Measurements from ENCODE around the gene ZMIZ1.
"Not testable (repeated sequence)": the region's sequence is repeated elsewhere in the genome, so short reads cannot be mapped to it uniquely, and the experiment has no call there.

Gene ZMIZ1

DNA sequence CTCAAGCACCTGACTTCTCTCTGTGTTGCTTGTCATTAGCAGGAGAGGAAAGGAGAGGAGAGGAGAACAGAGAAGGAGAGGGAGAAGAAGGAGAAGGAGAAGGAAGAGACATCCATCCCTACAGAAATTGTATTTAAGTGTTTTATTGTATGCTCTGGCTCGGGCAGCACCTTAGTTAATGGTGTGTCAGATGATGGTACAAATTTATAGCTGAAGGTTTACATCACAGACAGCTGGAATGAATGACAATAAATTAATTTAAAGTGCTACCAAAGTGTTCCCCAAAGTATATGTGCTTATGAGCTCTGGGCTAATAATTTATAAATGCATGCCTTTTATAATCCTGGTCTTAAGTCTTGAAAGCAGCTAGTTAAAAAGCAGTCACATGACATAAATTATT, 38.1 kb upstream of the ZMIZ1 start:
- no peak for DNase-seq

GRCh38 chr10:79031723-79032122, 37.0 kb upstream of the ZMIZ1 start:
- DNase-seq = no peak

GRCh38 chr10:79034271-79034876, 34.4 kb upstream of the ZMIZ1 start:
- DNase-seq = no peak

DNA sequence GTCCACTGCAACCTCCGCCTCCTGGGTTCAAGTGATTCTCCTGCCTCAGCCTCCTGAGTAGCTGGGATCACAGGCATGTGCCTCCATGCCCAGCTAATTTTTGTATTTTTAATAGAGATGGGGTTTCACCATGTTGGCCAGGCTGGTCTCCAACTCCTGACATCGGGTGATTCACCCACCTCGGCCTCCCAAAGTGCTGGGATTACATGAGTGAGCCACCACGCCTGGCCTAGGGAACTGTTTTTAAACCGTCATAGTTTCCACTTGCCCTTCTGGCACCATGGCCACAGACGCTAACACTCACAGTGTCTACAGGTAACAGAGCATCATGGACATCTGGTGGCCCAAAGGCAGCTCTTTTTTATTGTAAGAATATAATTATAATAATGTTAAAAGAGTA, 32.4 kb upstream of the ZMIZ1 start:
- DNase-seq = not testable (repeated sequence)

DNA sequence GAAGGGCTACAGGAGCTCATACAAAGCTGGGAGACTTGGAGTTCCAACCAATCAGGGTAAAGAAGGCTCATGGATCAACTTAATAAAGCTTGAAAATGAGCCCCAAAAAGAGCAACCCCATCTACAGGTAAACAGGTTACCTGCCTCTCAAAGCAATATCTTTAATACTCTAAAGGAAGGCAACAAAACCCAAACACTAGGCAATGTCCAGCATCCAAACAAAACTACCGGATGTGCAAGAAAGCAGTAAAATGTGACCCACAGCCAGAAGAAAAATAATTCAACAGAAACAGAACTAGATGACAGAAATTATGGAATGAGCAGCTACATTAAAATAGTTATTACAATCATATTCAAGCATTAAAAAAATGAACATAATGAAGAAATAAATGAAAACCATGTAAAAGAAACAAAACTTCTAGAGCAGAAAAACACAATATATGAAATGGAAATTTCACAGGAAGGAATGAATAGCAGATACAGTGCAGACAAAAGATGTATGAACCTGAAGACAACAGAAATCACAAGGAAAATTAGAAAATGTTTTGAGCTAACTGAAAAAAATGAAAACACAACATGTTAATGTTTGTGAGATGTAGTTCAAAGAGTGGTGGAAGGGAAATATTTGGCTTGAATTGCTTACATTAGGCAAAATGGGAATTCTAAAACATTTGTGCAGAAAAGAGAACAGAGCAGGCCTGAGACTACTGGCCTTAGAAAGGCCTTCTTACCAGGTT, 30.5 kb upstream of the ZMIZ1 start:
- DNase-seq = no peak

- DNase-seq = no peak
Measured at GRCh38 chr10:79038841-79039201, 29.9 kb upstream of the ZMIZ1 start.

DNA sequence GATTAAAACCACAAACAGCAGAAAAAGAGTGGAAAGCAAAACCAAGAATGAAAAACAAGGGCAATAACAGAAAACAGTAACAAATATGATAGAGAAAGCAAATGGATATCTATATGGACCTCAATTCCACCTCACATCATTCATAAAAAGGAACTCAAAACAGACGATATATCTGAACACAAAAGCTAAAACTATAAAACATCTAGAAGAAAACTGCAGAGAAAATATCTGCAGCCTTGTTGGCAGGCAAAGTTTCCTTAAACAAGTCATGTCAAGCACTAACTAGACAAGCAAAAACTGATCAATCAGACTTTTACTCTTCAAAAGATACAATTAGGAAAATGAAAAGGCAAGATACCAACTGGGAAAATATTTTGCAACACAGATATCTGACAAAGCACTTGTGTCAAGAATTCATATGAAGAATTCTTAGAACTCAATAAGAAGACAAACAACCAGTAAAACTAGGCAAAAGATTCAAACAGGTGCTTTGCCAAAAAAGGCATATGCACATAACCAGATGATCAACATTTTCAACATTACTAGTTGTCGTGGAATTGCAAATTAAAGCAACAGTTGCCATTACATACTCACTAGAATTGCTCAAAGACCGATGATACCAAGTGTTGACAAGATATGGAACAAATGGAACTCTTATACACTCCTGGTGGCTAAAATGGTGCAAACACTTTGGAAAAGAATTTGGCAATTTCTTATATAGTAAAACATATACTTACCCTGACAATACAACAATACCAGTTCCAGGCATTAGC, 25.9 kb upstream of the ZMIZ1 start:
- no peak for DNase-seq

- DNase-seq = no peak
Measured at GRCh38 chr10:79044036-79044632, 24.6 kb upstream of the ZMIZ1 start.

DNA sequence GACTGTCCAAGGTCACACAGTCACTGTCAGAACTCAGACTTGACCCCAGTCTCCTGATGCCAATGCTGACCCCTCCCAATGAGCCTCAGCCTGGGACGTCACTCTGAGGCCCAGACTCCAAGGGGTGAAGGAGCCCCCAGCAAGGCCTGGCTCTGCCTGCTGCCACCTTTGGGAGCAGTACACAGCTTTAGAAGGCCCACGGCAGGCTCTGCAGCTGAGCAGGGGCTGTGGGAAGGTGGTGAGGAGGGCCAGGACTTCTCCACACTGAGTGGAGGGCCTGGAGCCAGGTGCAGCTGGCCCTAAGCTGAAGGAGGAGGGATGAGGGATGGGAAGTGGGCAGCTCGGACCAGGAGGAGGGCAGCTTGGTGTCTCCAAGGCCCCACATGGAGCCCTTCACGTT, 23.9 kb upstream of the ZMIZ1 start:
- no peak for DNase-seq

DNA sequence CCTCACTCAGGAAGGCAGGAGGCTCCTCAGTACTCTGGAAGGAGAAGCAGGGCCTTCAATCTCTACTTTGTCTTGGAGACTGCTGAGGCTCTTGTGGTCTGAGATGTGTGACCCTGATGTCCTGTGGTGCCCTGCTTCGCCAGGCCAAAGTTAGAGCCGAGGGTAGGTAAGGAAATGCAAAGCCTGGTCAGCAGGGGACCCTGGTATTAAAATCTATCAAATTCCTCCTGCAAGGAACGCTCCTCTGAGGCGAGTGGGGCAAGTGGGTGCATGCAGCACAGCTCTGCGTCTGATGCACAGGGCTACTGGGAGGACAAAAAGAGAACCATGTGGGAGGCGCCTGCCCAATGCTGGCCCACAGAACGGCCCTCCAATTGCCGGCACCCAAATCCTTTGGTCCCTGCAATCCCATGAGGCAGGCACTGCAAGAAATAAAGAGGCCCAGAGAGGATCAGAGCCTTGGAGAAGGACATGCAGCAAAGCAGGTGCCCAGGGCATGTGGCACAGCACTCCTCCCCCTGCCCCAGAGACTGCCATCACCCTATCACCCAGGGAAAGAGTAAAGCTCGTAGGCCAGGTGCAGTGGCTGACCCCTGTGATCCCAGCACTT, 23.1 kb upstream of the ZMIZ1 start:
- DNase-seq = no peak

DNA sequence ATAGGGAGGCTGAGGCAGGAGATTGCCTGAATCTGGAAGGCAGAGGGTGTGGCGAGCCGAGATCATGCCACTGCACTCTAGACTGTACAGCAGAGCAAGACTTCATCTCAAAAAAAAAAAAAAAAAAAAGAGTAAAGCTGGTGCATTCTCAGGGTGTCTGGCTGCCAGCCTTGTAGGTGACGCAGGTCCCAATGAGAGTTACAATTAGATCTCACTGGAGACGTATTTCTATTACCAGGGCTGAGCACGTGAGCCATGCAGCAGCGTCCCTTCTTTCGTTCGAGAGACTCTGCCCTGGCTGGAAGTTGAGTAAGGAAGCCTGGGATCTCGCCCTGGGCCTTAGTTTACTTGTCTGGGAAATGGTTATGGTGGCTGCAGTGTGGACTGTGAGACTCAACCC, 22.4 kb upstream of the ZMIZ1 start:
- DNase-seq = no peak

DNA sequence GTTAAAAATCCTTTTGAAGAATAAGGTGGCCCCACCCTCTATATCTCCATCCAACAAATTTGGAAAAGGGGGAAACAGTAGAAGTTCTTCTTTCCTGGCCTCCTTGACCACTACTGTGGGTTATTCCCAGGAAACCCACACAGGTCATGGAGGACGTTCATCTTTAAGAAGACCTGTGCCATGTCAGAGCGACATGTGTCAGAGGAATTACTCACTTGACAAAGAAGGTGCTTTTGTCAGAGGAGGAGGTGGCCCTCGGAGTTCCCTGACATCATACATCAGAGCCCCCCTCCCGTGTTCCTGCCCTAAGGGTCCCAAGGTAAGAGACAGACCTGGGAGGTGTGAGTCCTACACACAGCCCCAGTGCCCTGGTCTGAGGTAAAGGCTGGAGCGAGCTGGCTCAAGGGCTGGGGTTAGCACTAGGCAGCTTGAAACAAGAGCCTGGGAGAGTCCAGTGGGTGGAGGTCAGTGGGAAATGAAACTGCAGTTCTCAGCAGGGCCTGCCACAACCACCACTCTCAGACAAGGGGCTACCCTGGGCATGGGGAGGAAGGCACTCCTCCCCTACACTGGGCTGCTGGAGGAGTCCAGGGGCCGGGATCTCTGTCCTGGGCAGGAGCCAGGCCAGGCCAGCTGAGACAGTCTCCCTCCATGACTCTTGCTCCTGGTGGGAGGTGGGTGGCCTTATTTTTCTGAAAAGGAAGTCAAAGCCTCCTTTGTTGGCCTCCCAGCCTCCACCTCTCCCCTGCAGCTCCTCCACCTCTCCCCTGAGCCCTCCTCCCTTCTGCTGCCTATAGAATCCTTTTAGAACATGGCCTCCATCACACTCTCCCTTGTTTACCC, 21.8 kb upstream of the ZMIZ1 start:
- no peak for DNase-seq

DNA sequence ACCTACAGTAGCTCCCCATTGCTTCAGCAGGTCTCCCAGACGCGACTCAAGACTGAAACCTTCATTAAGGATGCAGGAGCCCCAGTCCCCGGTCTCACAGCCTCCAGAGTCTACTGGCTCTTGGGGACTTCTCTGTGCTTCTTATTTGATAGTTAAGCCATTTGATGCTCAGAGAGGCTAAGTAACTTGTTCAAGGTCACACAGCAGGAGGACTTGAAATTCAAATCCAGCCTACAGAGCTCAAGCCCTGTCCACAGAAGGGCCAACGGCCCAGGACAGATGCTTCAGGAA, 21.2 kb upstream of the ZMIZ1 start:
- no peak for DNase-seq

GRCh38 chr10:79047875-79048638, 20.7 kb upstream of the ZMIZ1 start:
- DNase-seq = no peak

GRCh38 chr10:79048639-79049550, 19.9 kb upstream of the ZMIZ1 start:
- DNase-seq = no peak

- no peak for DNase-seq
Measured at GRCh38 chr10:79049931-79050895, 18.6 kb upstream of the ZMIZ1 start.

DNA sequence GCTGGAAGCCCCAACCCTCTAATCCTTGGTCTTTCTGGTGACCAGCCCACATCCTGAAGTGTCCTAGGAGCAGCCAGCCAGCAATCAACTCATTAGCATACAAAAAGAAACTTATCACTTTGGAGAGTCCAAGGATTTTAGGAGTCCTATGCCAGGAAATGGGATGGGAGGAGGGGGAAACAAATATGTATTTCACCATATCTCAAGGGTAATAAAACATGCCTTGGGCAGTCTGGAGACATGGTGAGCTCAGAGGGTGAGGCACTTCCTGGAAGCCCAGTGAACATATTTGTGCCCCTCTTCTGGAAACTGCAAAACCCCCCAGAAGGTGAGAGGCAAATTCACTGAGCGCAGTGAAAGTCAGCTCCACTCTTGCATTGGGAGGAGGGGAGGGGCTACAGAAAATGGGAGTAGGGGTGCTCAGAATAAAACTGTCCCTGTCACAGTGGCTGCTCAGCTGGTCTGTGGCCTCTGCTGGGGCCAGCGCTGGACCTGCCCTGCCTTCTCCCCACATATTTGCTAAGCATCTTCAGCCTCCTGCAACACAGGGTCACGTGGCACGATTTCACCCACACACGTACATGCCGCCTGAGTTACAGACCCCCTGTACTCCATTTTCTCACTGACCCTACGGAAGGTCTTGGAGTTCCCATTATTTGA, 17.7 kb upstream of the ZMIZ1 start:
- DNase-seq = no peak

DNA sequence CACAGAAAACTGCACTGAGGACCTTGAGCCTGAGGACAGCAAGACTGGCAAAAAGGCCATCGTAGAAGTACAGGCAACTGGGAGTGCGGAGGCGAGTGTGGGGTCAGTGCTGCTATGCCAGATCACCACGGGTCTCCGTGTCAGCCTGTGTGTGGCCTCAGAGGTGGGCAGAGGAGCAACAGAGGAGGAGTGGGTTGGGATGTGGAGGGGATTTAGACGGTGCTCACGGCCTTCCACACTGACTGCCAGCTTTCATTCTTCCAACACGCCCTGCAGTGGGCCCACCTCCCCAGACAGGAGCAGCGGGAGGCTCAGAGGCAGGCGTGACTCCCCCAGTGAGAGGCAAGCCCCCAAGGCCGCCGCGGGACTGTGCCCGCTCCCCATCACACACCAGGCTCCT, 17.0 kb upstream of the ZMIZ1 start:
- no peak for DNase-seq
